Smooth muscle cell (in vitro differentiated cells): ENCODE measurements around the gene LDLRAD2. TPM values are rescaled to one million over a fixed set of nuclear protein-coding genes. Genes with fewer than 3 reads are reported as not detected.

Experiments used
- DNase-seq: peaks from one replicate; lab custom pipeline; 2025; ENCODE audit not compliant: unreplicated experiment; lab: John Stamatoyannopoulos, UW
- H2AFZ ChIP-seq: fragments of 200-600 bp; sonication (generic); 2 replicates; pipeline ENCODE4 v1.6.0; 2016; ENCODE audit warnings: antibody characterized with exemption, low read depth, mild to moderate bottlenecking
- H3F3A ChIP-seq: fragments of 200-600 bp; sonication (generic); 2 replicates; pipeline ENCODE4 v1.6.0; 2017; ENCODE audit warnings: antibody characterized with exemption, low read depth
- H3K27ac ChIP-seq: fragments of 200-600 bp; sonication (generic); 2 replicates; pipeline ENCODE4 v1.5.1; 2016; ENCODE audit warnings: low read depth, mild to moderate bottlenecking
- H3K27me3 ChIP-seq: fragments of 200-600 bp; sonication (generic); 2 replicates; pipeline ENCODE4 v1.6.1; 2016; ENCODE audit warnings: low read depth, mild to moderate bottlenecking
- H3K36me3 ChIP-seq: fragments of 200-600 bp; sonication (generic); 2 replicates; pipeline ENCODE4 v1.5.1; 2016; ENCODE audit warnings: low read depth
- H3K4me1 ChIP-seq: fragments of 200-600 bp; sonication (generic); 2 replicates; pipeline ENCODE4 v1.5.1; 2016; ENCODE audit warnings: low read depth
- H3K4me2 ChIP-seq: fragments of 200-600 bp; sonication (generic); 2 replicates; pipeline ENCODE4 v1.6.0; 2016; ENCODE audit warnings: mild to moderate bottlenecking
- H3K4me3 ChIP-seq: fragments of 200-600 bp; sonication (generic); 2 replicates; pipeline ENCODE4 v1.5.1; 2016; ENCODE audit warnings: mild to moderate bottlenecking
- H3K79me2 ChIP-seq: fragments of 200-600 bp; sonication (generic); 2 replicates; pipeline ENCODE4 v1.6.0; 2016; ENCODE audit warnings: low read depth, mild to moderate bottlenecking
- H3K9ac ChIP-seq: fragments of 200-600 bp; sonication (generic); 2 replicates; pipeline ENCODE4 v1.6.0; 2016; ENCODE audit warnings: low read depth
- H3K9me3 ChIP-seq: fragments of 200-600 bp; sonication (generic); replicated peaks from 2 replicates; pipeline ENCODE4 v1.5.1; 2016; ENCODE audit warnings: low read depth
- H4K20me1 ChIP-seq: fragments of 200-600 bp; sonication (generic); 2 replicates; pipeline ENCODE4 v1.6.0; 2016; ENCODE audit warnings: low read depth
- CTCF ChIP-seq: fragments of 200-600 bp; sonication (generic); IDR thresholded peaks from 2 replicates; pipeline ENCODE4 v1.5.1; 2017; ENCODE audit warnings: borderline replicate concordance, mild to moderate bottlenecking, antibody characterized with exemption; ENCODE audit not compliant: insufficient read depth, poor library complexity, severe bottlenecking
- WGBS: methylation state at CpG from one replicate; pipeline ENCODE4 v1.1.7; 2016; ENCODE audit warnings: low lambda C conversion rate; 5-methylcytosine and 5-hydroxymethylcytosine counted together
- polyA plus RNA-seq: library from polyadenylated mRNA; unstranded; fragments of >200 nt; fragmentation: Nextera tagmentation; extraction: Ambion mirVana; gene quantifications from 2 replicates; pipeline ENCODE4 v1.2.1, GENCODE V29; 2016
- total RNA-seq: library from RNA; depleted of rRNA; stranded (reverse); fragments of >200 nt; gene quantifications from 2 replicates; pipeline ENCODE4 v1.2.3, GENCODE V29; 2014

Gene LDLRAD2
- total and polyA plus RNA-seq, 2 experiments from 2014 or later, result 0.04 to 7.9 TPM

GRCh38 chr1:21786640-21787039 is 25.4 kb upstream of the LDLRAD2 start:
- Histone ChIP-seq H3K9ac (no peak overlapping the region), H3K27ac (no peak overlapping the region), H2AFZ (no peak overlapping the region), H4K20me1 (no peaks in the 10 kb centered on the region), H3K4me2 (no peak overlapping the region), H3K27me3 (no peaks in the 10 kb centered on the region), H3K9me3 (no peaks in the 10 kb centered on the region), H3K4me1 (no peaks in the 10 kb centered on the region), H3K79me2 (peaks cover 12% of the 10 kb centered on the region), H3F3A (no peaks in the 10 kb centered on the region), H3K36me3 (no peaks in the 10 kb centered on the region), H3K4me3 (no peak overlapping the region)
- no peak for TF ChIP-seq CTCF
- DNase-seq, result no peak
- 85% methylated on average over 2 of the region's 2 CpGs for WGBS

- 92% methylated on average over 2 of the region's 2 CpGs for WGBS
- no peak overlapping the region for H3K4me3 ChIP-seq
- no peak overlapping the region for H3K4me2 ChIP-seq
- no peaks in the 10 kb centered on the region for H3K27me3 ChIP-seq
- H3K79me2 ChIP-seq, result no peaks in the 10 kb centered on the region
- H3K9ac ChIP-seq, result no peak overlapping the region
- no peaks in the 10 kb centered on the region for H3K36me3 ChIP-seq
- H3K9me3 ChIP-seq, result no peaks in the 10 kb centered on the region
- DNase-seq, result no peak
- no peaks in the 10 kb centered on the region for H3F3A ChIP-seq
- no peak for TF ChIP-seq CTCF
- no peaks in the 10 kb centered on the region for H3K4me1 ChIP-seq
- no peak overlapping the region for H3K27ac ChIP-seq
- H4K20me1 ChIP-seq, result no peaks in the 10 kb centered on the region
- no peak overlapping the region for H2AFZ ChIP-seq
Measured at GRCh38 chr1:21793104-21793503, 19.0 kb upstream of the LDLRAD2 start.

GRCh38 chr1:21794656-21795055 is 17.4 kb upstream of the LDLRAD2 start:
- Histone ChIP-seq H3K27me3 (no peaks in the 10 kb centered on the region), H3K4me1 (no peaks in the 10 kb centered on the region), H3K36me3 (no peaks in the 10 kb centered on the region), H3K4me2 (no peak overlapping the region), H3F3A (no peaks in the 10 kb centered on the region), H2AFZ (no peak overlapping the region), H3K9ac (no peak overlapping the region), H3K79me2 (no peaks in the 10 kb centered on the region), H3K27ac (no peak overlapping the region), H3K4me3 (no peak overlapping the region), H3K9me3 (no peaks in the 10 kb centered on the region), H4K20me1 (no peaks in the 10 kb centered on the region)
- WGBS, result 92% methylated on average over 2 of the region's 2 CpGs
- no peak for DNase-seq
- TF ChIP-seq CTCF, result no peak

GRCh38 chr1:21795075-21795474 is 17.0 kb upstream of the LDLRAD2 start:
- no peak overlapping the region for H3K4me2 ChIP-seq
- H3K9ac ChIP-seq, result no peak overlapping the region
- H3K4me1 ChIP-seq, result no peaks in the 10 kb centered on the region
- H3K4me3 ChIP-seq, result no peak overlapping the region
- H3K36me3 ChIP-seq, result no peaks in the 10 kb centered on the region
- no peaks in the 10 kb centered on the region for H3K27me3 ChIP-seq
- H3K27ac ChIP-seq, result no peak overlapping the region
- DNase-seq, result no peak
- no peaks in the 10 kb centered on the region for H4K20me1 ChIP-seq
- TF ChIP-seq CTCF, result no peak
- no peaks in the 10 kb centered on the region for H3F3A ChIP-seq
- no peak overlapping the region for H2AFZ ChIP-seq
- no peaks in the 10 kb centered on the region for H3K79me2 ChIP-seq
- WGBS, result 91% methylated on average over 6 of the region's 6 CpGs
- H3K9me3 ChIP-seq, result no peaks in the 10 kb centered on the region
